Measurements from ENCODE around the gene KIT.

Gene KIT

DNA sequence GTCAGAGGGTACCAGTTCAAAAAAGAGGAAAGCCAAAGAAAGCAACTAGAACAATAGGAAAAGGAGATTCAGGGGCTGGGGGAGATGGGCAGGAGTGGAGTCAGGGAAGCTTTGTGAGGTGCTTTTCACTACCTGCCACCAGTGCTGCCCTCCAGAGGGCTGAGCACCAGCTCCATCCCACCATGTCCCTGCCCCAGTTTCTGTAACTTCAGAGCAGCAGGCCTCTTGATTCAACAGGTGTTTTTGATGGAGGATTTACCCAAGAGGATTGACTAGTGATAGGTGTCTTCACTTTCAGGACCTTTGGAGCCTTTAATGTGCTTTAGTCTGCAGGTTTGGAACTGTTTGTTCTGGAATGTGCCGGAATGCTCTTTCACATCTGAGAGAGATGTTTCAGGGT lies 12.1 kb downstream of the KIT start:
- in situ Hi-C loops (cut with HindIII; ENCODE audit: low pct_ligation_motif_present, low sequenced_read_pairs) = no loop called here
- TF ChIP-seq, protein P1, sequence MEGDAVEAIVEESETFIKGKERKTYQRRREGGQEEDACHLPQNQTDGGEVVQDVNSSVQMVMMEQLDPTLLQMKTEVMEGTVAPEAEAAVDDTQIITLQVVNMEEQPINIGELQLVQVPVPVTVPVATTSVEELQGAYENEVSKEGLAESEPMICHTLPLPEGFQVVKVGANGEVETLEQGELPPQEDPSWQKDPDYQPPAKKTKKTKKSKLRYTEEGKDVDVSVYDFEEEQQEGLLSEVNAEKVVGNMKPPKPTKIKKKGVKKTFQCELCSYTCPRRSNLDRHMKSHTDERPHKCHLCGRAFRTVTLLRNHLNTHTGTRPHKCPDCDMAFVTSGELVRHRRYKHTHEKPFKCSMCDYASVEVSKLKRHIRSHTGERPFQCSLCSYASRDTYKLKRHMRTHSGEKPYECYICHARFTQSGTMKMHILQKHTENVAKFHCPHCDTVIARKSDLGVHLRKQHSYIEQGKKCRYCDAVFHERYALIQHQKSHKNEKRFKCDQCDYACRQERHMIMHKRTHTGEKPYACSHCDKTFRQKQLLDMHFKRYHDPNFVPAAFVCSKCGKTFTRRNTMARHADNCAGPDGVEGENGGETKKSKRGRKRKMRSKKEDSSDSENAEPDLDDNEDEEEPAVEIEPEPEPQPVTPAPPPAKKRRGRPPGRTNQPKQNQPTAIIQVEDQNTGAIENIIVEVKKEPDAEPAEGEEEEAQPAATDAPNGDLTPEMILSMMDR (IDR thresholded peaks at IDR 0.05; ENCODE audit: low read depth, low read length, missing control alignments) = no peak

DNA sequence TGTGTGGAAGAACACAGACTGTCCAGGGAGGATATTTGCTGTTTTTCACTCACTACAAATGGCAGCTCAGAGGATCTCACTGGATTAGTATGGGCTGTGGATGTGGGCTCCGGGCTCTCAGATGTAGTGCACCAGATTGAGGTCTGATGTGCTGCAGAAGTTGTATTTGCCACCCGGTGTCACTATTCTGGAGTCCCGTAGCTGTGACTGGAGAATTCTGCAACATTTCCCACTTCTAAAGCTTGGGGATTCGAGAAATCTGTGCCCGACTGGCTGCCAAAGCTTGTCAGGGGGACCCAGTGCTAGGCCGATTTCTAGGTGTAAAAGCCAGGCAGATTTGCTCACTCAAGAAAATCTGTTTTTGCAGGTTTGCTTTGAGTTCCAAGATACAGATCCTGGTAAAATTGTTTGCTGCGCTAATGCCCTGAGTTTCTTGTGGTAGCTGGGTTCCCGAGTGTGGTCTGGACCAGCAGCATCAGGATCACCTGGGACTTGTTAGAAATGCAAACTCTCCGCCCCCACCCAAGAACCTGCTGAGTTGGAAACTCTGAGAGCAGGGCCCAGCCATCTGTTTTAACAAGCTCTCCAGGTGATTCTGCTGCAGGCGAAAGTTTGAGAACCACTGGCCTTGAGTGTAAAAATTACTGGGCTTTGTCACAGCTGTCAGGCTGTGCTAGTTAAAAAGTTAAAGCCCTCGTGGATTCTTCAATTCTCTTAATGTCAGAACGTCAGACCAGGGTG lies 18.1 kb downstream of the KIT start:
- DNase-seq = no peak
- Histone ChIP-seq H3K27me3 (replicated peaks) (no peaks in the 10 kb centered on the region), H3K27ac (no peak overlapping the region), H3K4me3 (ENCODE audit: low read depth, low read length) (no peak overlapping the region), H3K36me3 (replicated peaks) (no peaks in the 10 kb centered on the region)
- in situ Hi-C loops (cut with HindIII; ENCODE audit: low pct_ligation_motif_present, low sequenced_read_pairs) = no loop called here
- TF ChIP-seq, protein P1 (IDR thresholded peaks at IDR 0.05; ENCODE audit: low read depth, low read length, missing control alignments) = no peak

More for the DNA sequence above, 12.1 kb downstream of the KIT start:
- DNase-seq = no peak
- Histone ChIP-seq H3K27ac (no peak overlapping the region), H3K27me3 (replicated peaks) (no peaks in the 10 kb centered on the region), H3K4me3 (ENCODE audit: low read depth, low read length) (no peak overlapping the region), H3K36me3 (replicated peaks) (no peaks in the 10 kb centered on the region)

DNA sequence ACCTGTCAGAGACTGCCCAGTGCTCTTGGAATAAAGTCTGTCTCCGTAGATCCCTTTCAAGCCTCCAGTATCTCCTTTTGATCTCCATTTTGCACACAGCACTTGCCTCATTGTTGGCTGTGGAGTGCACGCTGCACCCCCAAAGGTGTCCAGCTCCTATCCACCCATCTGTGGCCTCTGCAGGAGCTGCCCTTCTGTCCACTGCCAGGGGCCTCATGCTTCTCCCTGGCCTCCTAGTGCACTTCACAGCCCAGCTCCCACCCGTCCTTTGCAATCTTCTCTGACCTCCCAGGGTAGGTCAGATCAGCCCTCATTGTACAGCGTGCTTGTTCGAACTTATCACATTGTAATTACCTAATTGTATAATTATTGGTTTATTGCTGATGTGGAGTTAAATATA lies 18.9 kb downstream of the KIT start:
- H3K27me3 ChIP-seq (replicated peaks) = no peaks in the 10 kb centered on the region
- no peak for DNase-seq
- TF ChIP-seq, protein P1 (IDR thresholded peaks at IDR 0.05; ENCODE audit: low read depth, low read length, missing control alignments) = no peak
- no peak overlapping the region for H3K27ac ChIP-seq
- H3K36me3 ChIP-seq (replicated peaks) = no peaks in the 10 kb centered on the region
- in situ Hi-C loops (cut with HindIII; ENCODE audit: low pct_ligation_motif_present, low sequenced_read_pairs) = no loop called here
- no peak overlapping the region for H3K4me3 ChIP-seq (ENCODE audit: low read depth, low read length)

DNA sequence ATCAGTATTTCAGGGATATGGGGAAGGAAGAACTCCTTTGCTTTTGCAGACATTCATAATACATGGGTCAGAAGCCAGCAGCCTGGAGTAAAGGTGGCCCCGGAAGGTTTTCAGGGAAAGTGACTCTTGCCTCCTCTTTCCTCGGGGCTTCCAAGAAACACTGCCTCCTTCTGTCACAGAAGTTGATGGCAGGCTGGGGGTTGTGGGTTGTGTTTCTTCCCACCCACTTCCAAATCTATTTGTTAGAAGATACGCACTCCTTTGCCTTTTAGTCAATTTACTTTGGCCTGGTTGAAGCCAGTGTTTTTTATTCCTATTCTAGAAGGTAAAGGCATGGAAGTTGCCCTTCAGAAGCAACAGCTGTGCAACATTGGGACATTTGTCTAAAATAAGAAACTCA lies 19.7 kb downstream of the KIT start:
- H3K27me3 ChIP-seq (replicated peaks) = no peaks in the 10 kb centered on the region
- in situ Hi-C loops (cut with HindIII; ENCODE audit: low pct_ligation_motif_present, low sequenced_read_pairs) = no loop called here
- no peaks in the 10 kb centered on the region for H3K36me3 ChIP-seq (replicated peaks)
- H3K27ac ChIP-seq = no peak overlapping the region
- H3K4me3 ChIP-seq (ENCODE audit: low read depth, low read length) = no peak overlapping the region
- DNase-seq = no peak
- TF ChIP-seq, protein P1 (IDR thresholded peaks at IDR 0.05; ENCODE audit: low read depth, low read length, missing control alignments) = peak; percentile 26

DNA sequence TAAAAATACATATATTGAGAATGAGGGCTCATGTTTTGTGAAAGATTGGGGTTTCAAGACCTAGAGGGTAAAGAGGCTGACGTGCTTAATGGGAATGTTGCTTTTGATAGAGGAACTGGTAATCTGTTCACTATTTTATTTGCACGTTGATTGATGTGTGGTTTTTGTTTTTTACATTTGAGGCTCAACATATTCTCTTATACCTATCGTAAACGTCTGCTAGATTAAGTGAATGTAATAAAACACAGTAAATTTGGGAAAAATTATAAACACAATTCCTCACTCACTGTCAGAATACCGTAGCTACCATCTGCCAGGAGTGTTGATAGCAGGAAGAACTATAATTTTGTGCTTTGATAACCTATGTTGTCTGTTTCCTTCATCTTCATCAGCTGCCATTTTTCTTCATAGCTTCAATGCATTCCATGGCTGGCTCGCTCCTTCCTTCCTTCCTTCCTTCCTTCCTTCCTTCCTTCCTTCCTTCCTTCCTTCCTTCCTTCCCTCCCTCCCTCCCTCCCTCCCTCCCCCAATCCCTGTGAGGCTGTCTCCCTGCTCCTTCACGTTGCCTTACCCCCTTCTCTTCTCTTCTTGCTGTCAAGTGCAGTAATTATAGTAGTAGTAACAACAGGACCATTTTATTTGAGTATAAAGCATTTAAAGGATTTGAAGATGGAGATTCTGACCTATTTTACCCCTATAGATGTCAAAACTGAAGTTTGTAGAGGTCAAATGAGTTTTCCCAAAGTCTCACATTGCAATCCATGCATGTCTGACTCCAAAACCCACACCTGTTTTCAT lies 20.3 kb downstream of the KIT start:
- Histone ChIP-seq H3K36me3 (replicated peaks) (no peaks in the 10 kb centered on the region), H3K4me3 (ENCODE audit: low read depth, low read length) (no peak overlapping the region), H3K27ac (no peak overlapping the region), H3K27me3 (replicated peaks) (no peaks in the 10 kb centered on the region)
- in situ Hi-C loops (cut with HindIII; ENCODE audit: low pct_ligation_motif_present, low sequenced_read_pairs) = no loop called here
- TF ChIP-seq, protein P1 (IDR thresholded peaks at IDR 0.05; ENCODE audit: low read depth, low read length, missing control alignments) = no peak
- DNase-seq = no peak
